ENCODE data around the gene DNAI1.

The DNAI1 gene

DNA sequence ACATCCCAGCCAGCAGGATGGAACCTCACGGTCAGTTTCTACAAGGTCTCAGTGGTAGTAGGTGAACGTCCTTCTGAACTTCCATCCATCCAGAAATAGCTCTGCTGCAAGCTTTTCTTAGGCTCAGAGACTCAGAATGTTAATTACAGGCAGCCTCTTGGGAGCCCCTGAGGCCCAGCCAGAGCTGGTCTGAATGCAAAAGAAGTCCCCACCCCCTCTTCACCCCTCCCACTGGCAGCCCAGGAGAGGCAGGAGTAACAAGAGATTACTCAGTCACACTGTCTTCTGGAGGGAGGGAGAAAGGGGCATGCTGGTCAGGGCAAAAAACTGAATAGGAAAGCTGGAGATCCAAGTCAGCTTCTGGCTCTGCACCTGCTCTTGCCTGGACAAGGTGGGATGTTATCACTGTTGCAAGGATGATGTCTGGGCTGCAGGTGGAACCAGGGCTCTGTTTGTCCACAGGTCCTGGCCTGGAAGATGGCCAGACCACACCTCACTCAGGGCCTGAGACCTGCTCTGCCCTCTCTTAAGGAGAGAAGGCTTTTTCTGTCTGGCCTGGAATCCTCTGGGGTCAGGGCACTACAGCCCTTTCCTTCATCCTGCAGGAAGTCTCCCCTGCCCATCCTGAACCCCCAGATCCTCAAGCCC, 55.1 kb downstream of the DNAI1 start:
- in situ Hi-C loops (cut with HindIII; ENCODE audit: low pct_unique_long_range_greater_than_20kb, low sequenced_read_pairs) = no loop called here
- TF ChIP-seq JUND (IDR thresholded peaks at IDR 0.05; ENCODE audit: low read depth) = no peak
- peak in 1 of 2 experiments; percentile 26 for DNase-seq (ENCODE audit: low read depth in 1 of 2, low spot score in 1 of 2)

DNA sequence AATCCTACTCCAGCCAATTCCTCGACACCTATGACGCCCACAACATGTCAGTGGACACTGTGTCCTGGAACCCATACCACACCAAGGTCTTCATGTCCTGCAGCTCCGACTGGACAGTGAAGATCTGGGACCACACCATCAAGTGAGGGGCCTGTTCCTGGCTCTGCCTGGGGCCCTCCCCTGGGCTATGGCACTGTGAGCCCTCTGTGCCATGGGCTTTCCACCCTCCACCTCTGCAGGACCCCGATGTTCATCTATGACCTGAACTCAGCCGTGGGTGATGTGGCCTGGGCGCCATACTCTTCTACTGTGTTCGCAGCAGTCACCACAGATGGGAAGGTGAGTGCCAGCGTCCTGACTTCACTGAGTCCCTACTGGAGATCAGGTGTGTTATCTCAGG, 55.8 kb downstream of the DNAI1 start:
- no peak for TF ChIP-seq JUND (IDR thresholded peaks at IDR 0.05; ENCODE audit: low read depth)
- in situ Hi-C loops (cut with HindIII; ENCODE audit: low pct_unique_long_range_greater_than_20kb, low sequenced_read_pairs) = no loop called here
- DNase-seq (ENCODE audit: low read depth in 1 of 2, low spot score in 1 of 2) = no peak

DNA sequence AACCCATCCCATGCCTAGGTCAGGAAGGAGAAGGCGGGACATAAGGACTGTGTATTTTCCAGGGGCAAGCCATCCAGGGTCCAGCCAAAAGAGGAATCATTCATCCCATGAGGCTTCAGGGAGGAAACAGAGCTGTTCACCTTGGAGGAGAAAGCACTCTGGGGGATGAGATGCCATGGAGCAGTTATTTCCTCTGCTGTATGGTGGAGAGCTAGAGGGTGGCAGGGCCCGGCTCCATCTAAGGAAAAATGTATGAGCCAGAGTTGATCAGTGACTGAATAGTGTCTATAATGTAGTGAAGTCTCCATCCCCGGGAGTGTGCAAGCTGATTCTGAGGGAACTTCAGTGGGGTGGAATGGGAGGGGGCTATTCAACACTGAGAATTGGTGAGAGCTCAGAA, 56.2 kb downstream of the DNAI1 start:
- TF ChIP-seq JUND (IDR thresholded peaks at IDR 0.05; ENCODE audit: low read depth) = no peak
- no peak for DNase-seq (ENCODE audit: low read depth in 1 of 2, low spot score in 1 of 2)
- in situ Hi-C loops (cut with HindIII; ENCODE audit: low pct_unique_long_range_greater_than_20kb, low sequenced_read_pairs) = no loop called here

DNA sequence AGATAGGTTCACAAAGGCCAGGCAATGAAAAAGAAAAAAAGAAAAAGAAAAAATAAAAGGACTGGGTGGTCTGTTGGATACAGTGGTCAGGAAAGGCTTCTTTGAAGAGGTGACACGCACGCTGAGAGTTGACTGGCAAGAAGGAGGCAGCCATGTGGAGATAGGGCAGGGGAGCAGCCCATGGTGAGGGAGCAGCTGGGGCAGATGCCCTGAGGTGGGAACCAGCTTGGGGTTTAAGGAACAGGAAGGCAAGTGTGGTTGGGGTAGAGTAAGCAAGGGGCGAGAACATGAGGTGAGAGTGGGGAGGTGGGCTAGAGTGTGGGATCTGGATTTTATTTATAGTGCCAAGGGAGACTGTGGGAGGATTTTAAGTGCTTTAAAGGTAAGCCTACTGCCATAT, 57.4 kb downstream of the DNAI1 start:
- no peak for DNase-seq (ENCODE audit: low read depth in 1 of 2, low spot score in 1 of 2)
- in situ Hi-C loops (cut with HindIII; ENCODE audit: low pct_unique_long_range_greater_than_20kb, low sequenced_read_pairs) = no loop called here
- no peak for TF ChIP-seq JUND (IDR thresholded peaks at IDR 0.05; ENCODE audit: low read depth)

DNA sequence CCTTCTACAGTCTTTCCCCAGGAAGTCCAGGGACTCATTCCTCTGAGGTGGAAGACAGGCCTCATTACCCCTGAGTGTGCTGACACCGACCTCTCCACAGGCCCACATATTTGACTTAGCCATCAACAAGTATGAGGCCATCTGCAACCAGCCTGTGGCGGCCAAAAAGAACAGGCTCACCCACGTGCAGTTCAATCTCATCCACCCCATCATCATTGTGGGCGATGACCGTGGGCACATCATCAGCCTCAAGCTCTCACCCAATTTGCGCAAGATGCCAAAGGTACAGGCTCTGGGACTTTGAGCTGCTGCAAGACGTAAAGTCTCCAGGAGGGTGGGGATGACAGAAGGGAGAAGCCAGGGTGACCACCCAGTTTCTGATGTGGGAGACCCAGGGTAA, 58.6 kb downstream of the DNAI1 start:
- in situ Hi-C loops (cut with HindIII; ENCODE audit: low pct_unique_long_range_greater_than_20kb, low sequenced_read_pairs) = no loop called here
- no peak for TF ChIP-seq JUND (IDR thresholded peaks at IDR 0.05; ENCODE audit: low read depth)
- DNase-seq (ENCODE audit: low read depth in 1 of 2, low spot score in 1 of 2) = no peak

DNA sequence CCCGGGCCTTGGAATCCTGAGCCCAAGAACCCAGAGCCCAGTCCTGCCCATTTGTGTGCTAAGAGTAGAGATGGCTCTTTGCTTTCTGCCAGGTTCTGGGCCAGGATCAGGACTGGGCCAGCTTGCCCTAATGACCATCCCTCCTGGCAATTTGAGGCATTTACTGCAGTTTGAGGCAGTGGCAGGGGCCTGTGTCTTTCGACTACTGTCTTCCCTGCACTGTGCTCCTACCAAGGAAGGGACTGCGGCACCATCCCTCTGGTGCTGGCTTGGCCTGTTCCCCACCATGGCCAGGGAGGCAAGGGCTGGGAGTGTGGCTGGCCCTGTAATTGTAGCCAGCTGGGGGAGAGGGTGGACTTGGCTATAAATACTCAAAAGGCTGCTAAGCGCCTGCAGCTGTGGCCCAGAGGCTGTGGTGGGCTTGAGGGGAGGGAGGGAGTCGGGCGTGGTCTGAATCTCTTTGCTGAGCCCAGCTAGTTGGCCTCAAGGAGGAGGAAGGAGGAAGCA, 59.6 kb downstream of the DNAI1 start:
- in situ Hi-C loops (cut with HindIII; ENCODE audit: low pct_unique_long_range_greater_than_20kb, low sequenced_read_pairs) = no loop called here
- DNase-seq (ENCODE audit: low read depth in 1 of 2, low spot score in 1 of 2) = no peak
- no peak for TF ChIP-seq JUND (IDR thresholded peaks at IDR 0.05; ENCODE audit: low read depth)

DNA sequence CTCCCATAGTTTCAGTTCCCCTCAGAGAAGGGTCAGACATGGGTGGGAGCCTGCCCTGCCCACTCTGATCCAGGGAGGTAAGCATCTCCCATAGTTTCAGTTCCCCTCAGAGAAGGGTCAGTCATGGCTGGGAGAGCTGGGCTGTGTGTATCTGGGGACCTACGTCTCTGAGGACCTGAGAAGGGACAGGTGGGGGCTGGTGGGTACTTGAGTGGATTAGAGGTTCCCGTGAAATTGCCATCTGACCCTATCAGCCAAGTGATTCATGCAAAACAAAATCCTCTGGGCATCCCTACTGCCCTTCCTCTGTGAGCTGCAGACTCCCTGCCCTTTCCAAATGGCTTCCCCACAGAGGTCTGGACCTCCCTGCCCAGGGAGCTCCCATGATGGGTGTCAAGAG, 60.3 kb downstream of the DNAI1 start:
- no peak for TF ChIP-seq JUND (IDR thresholded peaks at IDR 0.05; ENCODE audit: low read depth)
- no peak for DNase-seq (ENCODE audit: low read depth in 1 of 2, low spot score in 1 of 2)
- in situ Hi-C loops (cut with HindIII; ENCODE audit: low pct_unique_long_range_greater_than_20kb, low sequenced_read_pairs) = no loop called here

DNA sequence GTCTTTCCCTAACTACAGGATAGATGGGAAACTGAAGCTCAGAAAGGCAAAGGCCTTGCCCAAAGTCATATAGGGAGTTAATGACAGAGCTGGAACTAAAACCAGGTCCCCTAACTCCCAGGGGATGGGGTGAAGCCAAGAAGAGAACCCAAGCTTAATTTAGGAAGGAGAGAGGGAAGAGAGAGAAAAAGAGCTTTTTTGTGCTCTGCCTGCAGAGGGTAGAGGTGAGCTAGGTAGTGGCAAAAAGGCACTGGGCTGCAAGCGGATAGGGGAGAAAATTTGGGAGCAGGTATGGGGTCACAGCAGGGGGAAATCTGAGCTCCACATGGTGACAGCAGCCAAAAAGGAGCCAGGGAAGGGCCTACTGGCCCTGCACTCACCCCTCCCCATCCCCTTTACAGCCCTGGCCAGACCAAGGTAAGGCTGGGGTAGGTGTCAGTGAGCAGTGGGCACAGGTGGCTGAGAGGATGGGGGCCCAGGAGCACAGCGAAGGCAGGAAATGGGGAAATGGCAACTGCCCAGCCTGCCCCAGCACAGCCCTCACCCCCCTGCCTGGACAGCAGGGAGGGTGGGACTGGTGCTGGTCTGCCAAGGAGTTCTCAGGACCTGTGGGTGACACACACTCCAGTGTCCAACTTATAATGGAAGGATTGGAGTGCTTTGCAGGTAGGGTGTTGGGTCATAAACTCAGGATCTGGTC, 60.9 kb downstream of the DNAI1 start:
- in situ Hi-C loops (cut with HindIII; ENCODE audit: low pct_unique_long_range_greater_than_20kb, low sequenced_read_pairs) = no loop called here
- DNase-seq (ENCODE audit: low read depth in 1 of 2, low spot score in 1 of 2) = peak in 1 of 2 experiments; percentile 16
- TF ChIP-seq JUND (IDR thresholded peaks at IDR 0.05; ENCODE audit: low read depth) = no peak

DNA sequence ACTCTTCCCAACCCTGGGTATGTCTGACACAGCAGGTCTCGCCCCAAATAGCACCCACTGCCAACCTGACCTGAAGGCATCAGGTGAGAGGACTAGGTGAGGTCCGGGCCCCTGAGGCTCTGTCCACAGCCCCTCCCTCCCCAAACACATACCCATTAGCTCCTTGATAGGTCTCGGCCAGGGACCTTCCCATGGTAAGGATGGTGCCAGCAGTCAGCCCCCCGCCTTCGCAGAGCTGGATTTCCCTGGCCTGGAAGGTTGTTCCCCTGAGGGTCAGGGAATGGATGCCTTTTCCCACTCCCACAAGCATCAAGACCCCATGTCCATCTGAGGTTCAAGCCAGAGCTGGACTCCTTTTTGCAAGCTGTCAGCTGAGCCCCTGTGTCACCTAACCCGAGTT, 61.5 kb downstream of the DNAI1 start:
- DNase-seq (ENCODE audit: low read depth in 1 of 2, low spot score in 1 of 2) = no peak
- no peak for TF ChIP-seq JUND (IDR thresholded peaks at IDR 0.05; ENCODE audit: low read depth)
- in situ Hi-C loops (cut with HindIII; ENCODE audit: low pct_unique_long_range_greater_than_20kb, low sequenced_read_pairs) = no loop called here

DNA sequence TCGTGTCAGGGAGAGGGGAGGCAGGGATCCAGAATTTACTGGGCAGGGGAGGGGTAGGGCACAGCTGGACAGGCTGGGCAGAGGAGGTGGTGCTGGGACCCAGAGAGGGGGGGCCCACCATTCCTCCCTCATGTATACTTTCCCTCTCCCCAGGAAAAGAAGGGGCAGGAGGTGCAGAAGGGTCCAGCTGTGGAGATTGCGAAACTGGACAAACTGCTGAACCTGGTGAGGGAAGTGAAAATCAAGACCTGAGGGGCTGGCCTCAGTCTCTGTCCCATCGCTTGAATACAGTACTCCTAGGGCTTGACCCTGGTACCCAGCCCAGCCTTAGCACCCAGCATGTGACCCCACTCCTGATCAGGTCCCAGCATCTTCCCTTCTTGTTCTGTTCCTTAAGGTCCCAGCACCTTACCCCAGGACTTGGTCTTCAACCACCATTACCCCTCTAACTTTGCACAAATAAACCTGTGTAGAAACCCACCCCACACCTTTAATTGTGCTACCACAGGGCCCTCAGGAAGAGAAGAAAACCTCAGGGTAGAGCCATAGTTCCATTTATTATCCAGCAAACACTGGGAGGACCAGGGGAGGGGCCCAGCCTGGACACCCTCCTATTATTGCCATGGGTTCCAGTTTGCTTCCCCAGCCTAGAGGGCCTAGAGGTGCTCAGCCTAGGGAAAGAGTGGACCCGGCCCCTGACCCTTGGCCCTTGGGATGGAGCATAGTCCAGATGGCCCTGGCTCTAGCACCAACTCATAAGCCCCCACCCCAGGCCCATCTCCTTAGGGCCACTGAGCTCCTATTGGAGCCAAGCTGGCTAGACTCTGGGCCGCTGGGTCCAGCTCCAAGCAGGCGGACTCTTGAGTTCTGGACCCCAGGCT, 62.1 kb downstream of the DNAI1 start:
- no peak for TF ChIP-seq JUND (IDR thresholded peaks at IDR 0.05; ENCODE audit: low read depth)
- no peak for DNase-seq (ENCODE audit: low read depth in 1 of 2, low spot score in 1 of 2)
- in situ Hi-C loops (cut with HindIII; ENCODE audit: low pct_unique_long_range_greater_than_20kb, low sequenced_read_pairs) = no loop called here

DNA sequence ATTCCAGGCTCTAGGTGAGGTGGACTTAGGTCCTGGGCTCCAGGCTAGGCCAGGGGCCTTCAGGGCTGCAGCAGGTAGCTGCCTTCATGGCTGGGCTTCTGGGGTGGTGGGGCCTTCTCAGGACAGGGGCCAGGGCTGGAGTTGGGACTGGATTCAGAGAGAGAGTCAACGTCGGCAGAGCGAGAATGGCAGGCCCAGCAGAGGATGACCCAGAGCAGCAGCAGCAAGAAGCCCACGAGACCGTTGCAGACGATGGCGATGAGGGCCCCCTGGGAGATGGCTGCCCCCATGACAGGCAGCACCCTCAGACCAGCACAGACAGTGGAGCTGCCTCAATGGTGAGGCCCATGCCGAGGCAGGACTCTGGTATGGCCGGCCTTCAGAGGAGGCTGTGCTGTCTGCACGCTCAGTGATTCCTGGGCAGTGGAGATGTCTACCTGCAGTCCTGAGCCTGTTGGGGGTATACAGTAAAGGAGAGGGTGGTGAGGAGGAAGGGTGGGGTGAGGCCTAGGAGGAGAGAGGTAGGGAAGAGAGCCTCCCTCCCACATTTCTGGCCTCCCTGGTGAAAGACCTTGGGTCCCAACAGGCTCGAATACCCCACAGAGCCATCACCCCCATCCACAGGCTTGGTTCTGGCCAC, 62.9 kb downstream of the DNAI1 start:
- no peak for DNase-seq (ENCODE audit: low read depth in 1 of 2, low spot score in 1 of 2)
- in situ Hi-C loops (cut with HindIII; ENCODE audit: low pct_unique_long_range_greater_than_20kb, low sequenced_read_pairs) = no loop called here
- TF ChIP-seq JUND (IDR thresholded peaks at IDR 0.05; ENCODE audit: low read depth) = no peak

DNA sequence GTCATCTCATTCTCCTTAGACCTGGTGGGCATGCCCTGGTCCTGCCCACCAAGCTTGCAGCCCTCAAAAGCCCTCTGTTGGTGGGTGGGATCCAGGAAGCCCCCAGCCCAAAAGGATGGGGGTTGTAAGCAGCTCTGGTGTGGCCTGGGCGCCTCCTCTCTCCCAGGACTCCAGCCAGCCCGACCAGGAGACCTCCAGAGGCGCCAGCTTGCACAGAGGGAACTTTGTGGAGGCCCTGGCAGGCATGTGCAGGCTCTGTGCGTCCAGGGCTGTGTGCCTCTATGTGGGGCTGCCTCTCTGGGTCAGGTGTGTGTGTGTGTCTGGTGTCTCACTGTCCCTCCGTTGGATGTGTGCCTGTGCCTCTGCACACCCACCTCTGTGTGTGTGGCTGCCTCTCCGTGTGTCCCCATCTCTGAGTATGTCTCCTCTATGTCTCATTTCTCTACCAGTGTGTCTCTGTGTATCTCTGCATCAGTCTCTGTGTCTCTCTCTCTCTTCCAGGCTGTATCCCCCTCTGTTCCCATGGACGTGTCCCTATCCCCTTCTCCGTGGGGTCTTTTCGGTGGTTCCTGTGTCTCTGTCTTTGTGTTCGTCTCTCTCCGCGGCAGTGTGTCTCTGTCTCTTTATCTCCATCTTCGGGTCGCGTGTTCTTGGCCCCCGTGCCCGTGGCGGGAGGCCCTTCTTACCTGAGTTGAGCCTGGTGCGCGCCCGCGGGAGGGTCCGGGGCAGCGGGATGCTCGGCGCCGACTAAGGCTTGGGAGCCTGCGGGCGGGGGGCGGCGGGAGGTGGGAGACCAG, 63.7 kb downstream of the DNAI1 start:
- no peak for TF ChIP-seq JUND (IDR thresholded peaks at IDR 0.05; ENCODE audit: low read depth)
- no peak for DNase-seq (ENCODE audit: low read depth in 1 of 2, low spot score in 1 of 2)
- in situ Hi-C loops (cut with HindIII; ENCODE audit: low pct_unique_long_range_greater_than_20kb, low sequenced_read_pairs) = no loop called here

Data from T47D (cell line).